ENCODE measurements around the gene ANKLE2. TPM values are rescaled to one million over a fixed set of nuclear protein-coding genes. Genes with fewer than 3 reads are reported as not detected.
"Not testable (repeated sequence)": the region's sequence is repeated elsewhere in the genome, so short reads cannot be mapped to it uniquely, and the experiment has no call there.

ANKLE2 gene
- polyA plus RNA-seq, 1 donor, result 46.1 TPM

DNA sequence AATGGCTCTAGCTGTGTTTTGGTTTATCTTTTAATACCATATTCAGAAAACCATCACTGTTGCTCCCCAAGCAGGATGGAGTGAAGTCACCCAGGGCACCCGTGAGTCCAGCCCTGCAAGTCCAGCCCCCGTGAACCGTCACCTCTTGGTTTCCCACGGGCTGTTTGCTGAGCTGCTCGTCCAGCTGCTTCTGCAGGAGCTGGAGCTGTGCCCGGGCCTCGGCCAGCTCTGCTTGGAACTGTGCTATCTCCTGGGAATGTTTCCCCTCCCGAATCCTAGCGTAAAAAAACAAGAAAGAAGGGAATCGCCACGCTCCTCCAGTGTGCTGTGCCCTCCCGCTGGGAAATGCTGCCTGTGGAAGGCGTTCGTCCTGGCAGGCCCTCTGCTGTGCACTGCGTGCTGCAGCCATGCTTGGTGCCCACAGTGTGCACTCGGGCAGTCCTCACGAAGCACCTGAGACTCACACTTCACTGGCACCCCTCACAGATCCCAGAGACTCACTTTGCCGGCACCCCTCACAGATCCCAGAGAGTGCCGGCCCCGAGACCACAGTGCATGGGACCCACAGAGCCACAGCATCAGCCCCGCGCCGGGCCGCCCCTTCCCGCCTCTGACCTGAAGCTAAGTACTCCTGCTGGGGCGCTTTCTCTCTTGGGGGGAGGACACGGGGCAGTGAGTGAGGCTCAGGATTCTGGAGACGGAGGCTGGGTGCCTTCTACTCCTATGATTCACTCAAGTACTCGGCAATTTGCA, 15.4 kb upstream of the ANKLE2 start:
- peak; percentile 58 for DNase-seq (ENCODE audit: low read depth)

DNA sequence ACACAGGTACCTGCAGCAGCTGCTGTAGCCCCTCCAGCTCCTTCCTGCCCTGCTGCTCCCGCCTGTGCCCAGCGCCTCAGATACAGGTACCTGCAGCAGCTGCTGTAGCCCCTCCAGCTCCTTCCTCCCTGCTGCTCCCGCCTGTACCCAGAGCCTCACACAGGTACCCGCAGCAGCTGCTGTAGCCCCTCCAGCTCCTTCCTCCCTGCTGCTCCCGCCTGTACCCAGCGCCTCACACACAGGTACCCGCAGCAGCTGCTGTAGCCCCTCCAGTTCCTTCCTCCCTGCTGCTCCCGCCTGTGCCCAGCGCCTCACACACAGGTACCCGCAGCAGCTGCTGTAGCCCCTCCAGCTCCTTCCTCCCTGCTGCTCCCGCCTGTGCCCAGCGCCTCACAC, 14.6 kb upstream of the ANKLE2 start:
- DNase-seq (ENCODE audit: low read depth), result not testable (repeated sequence)

DNA sequence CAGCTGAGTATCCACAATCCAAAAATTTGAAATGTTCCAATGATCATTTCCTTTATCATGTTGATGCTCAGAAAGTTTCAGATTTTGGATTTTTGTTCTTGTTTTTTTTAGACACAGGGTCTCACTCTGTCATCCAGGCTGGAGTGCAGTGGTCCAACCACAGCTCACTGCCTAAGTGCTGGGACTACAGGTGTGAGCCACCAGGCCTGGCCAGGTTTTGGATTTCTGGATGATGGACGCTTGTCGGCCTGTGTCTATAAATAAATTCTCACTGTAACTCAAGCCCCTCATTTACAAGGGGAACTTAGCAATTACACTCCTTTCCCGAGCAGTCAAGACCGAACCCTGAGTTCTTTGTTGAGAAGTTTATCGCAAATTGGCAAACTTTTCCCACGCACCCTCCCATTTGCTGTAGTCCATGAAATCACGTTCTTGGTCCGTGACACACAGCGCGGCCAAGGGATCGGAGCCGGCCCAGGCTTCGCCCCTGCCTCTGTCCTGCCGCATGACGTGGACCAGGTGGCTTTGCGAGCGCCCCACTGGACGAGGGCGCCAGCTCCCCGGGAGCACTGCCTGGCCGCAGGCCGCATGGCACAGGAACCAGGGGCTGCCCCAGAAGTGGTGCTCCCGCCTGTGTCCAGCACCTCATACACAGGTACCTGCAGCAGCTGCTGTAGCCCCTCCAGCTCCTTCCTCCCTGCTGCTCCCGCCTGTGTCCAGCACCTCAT, 14.0 kb upstream of the ANKLE2 start:
- no peak for DNase-seq (ENCODE audit: low read depth)

DNA sequence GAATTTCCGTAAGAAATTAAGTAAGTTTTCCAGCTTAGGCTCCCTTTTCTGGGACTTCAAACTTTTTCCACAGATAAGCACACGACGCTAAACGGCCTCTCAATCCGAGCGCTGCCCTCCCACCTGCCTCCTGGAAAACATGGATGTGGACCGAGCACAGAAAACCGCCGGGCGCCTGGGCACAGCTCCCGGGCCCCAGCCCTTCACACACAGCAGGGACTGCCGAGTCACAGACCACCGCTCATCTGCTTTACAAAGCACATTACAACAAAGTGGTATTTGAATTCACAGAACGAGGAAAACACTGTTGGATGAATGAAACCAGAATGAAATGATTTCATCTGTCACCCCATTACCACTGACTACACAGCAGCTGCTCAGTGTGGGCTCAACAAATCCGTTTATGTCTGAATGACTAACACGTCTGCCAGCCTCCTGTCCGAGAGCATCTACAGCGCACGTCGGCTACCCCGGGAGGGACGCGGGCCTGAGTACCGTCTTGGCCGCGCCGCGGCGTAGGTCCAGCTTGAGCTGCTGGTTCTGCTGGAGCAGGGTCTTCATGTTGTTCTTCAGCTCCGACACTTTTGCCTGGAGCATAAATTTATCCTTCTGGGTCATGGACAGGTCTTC, 13.1 kb upstream of the ANKLE2 start:
- DNase-seq (ENCODE audit: low read depth), result no peak

DNA sequence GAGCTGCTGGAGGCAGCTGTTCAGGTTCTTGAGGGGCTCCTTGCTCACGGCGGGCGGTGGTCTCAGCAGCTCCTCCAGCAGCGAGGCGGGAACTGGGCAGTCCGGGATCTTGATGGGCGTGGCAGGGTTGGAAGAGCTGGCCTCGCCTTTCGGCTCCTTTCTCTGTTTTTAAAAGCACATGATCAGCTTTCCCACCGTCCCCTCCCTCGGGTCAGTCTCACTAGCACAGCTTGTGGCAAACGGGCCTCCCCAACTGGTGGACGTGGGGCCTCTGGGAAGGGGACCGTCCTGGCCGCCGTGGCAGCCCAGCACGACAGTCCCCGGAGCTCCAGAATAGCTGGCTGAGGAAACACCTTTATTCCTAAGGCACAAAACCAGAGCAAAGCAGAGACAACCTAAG, 12.5 kb upstream of the ANKLE2 start:
- no peak for DNase-seq (ENCODE audit: low read depth)

DNA sequence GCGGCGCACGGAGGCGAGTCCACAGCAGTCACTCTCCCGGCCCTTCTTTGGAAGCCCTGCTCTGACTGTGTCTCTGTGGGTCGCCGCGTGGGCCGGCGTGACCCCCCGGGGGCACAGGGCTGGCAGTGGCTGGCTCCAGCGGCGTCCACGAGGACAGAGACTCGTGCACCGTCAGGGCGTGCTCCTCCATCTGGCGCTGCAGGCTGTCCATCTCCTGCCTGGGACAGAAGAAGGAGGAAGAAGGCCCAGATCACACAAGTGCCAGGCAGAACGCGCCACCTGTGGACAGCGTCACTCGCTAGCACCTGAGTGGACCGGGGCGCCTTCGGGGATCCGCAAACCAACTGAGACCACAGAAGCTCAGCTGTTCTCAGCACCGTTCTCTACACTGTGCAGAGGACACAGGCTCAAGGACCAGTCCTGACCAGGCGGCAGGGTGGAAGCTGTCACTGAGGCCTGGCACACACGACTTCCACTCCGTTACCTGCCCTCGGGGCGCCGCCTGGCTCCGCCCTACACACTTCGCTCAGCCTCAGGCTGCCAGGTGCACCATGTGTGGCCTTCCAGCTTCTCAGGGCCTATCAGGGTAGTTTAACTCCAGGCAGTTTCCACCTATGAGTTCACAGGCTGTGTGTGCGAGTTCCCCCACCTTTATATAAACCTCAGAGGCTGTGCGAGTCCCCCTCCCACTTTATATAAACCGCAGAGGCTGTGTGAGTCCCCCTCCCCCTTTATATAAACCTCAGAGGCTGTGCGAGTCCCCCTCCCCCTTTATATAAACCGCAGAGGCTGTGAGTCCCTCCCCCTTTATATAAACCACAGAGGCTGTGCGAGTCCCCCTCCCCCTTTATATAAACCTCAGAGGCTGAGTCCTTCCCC, 11.7 kb upstream of the ANKLE2 start:
- no peak for DNase-seq (ENCODE audit: low read depth)

DNA sequence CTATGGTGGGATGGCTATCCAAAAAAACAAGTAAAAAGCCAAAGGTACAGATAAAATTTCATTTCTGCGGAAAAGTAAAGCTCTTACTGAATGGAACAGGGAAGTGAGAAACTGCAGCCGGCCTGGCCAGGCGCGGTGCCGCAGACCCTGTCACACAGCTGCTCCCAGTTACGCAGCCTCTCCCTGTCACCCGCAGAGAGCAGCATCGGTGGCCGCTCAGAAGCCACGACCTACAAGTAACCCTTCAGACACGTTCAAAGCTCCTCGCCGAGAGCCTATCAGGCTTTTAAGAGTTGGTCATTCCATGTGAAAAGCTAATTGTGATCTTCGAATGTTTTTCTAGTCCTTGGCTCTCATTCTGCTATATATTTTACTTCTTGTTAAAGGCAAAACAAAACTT, 11.0 kb upstream of the ANKLE2 start:
- DNase-seq (ENCODE audit: low read depth), result no peak

- no peak for DNase-seq (ENCODE audit: low read depth)
Measured at GRCh38 chr12:132771126-132771838, 9.7 kb upstream of the ANKLE2 start.

DNA sequence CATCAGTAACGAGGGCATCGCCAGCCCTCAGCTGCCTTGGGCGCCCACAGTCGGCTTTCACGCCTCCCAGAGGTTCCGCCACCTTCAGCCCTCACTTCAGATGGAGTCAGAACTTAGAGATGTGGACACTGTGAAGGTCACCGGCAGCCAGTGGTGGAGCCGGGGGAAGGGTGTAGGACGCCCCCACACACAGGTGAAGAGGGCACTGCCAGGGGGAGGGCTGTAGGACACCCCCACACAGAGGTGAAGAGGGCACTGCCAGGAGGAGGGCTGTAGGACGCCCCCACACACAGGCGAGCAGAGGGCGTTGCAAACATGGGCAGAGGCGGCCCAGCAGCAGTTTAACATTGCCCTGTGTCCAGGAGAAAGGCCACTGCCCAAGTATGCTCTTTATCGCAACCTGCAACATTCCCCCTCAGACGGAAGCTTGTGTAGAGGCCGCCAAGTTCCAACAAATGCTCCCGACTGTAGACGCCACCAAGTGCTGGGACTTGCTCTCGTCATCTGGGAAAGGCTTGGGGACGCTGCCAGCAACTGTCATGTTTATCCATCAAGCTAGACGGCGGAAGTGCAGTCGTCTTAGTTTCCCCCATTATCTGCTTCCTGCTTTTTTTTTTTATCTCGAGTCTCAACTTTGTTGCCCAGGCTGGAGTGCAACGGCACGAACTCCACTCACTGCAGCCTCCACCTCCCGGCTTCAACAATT, 4.9 kb upstream of the ANKLE2 start:
- no peak for DNase-seq (ENCODE audit: low read depth)

DNA sequence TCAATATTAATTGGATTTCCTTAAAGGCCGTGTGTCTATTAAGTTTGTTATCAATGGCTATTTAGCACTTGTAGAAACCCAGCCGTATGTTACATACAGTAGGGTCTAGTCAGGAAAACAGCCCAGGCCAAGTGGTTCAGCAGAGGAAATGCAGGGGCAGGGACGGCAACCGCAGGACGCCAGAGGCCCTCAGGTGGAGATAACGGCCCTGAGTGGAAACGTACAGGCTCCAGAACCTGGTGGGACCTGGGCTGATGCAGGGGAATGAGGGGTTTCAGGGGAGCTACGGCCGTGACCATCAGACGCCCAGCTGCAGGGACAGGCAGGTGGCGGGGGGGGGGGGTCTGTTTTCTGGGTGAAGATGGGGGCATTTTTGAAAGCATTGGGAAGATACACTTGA, 3.7 kb upstream of the ANKLE2 start:
- no peak for DNase-seq (ENCODE audit: low read depth)

GRCh38 chr12:132764231-132764630, 2.6 kb upstream of the ANKLE2 start:
- DNase-seq (ENCODE audit: low read depth), result no peak

GRCh38 chr12:132761921-132762583, 420 bp upstream of the ANKLE2 start:
- peak; percentile 76 for DNase-seq (ENCODE audit: low read depth)

DNA sequence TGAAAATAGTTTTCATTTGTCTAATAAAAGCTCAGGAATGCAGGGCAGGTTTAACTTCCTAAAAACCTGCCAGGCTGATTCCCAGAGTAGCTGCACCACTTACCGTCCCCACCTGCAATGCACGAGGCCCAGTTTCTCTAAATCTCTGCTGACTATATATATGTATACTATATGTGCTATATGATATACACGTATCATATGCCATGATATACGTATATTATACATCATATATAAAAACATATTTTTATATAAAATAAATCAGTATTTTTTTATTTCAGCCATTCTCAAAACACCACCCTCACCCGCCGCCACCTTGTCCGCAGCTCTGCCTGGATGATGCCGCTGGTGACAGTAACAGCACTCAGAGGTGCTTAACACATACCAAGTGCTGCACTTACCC, 2.3 kb downstream of the ANKLE2 start:
- no peak for DNase-seq (ENCODE audit: low read depth)

- DNase-seq (ENCODE audit: low read depth), result not testable (repeated sequence)
Measured at GRCh38 chr12:132758825-132759224, 2.8 kb downstream of the ANKLE2 start.

- DNase-seq (ENCODE audit: low read depth), result no peak
Measured at GRCh38 chr12:132754160-132754932, 7.3 kb downstream of the ANKLE2 start.

GRCh38 chr12:132753670-132754069, 8.0 kb downstream of the ANKLE2 start:
- DNase-seq (ENCODE audit: low read depth), result not testable (repeated sequence)

DNA sequence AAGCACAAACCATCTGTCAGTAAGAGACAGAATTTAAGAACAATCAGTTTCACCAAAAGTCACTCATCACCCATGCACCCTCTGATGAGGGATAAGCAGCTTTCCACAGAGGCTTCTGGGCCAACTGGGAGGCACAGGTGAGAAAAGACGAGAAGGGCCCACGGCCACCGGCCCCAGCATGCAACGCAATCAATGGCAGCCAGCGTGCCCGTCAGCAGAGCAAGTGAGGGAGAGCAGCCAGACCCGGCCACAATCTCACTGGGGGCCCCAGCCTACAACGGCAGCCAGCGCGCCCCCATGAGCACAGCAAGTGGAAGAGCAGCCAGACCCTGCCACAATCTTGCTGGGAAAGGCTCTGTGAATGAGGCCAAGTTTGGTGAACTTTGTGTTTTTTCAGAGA, 13.3 kb downstream of the ANKLE2 start:
- DNase-seq (ENCODE audit: low read depth), result no peak

DNA sequence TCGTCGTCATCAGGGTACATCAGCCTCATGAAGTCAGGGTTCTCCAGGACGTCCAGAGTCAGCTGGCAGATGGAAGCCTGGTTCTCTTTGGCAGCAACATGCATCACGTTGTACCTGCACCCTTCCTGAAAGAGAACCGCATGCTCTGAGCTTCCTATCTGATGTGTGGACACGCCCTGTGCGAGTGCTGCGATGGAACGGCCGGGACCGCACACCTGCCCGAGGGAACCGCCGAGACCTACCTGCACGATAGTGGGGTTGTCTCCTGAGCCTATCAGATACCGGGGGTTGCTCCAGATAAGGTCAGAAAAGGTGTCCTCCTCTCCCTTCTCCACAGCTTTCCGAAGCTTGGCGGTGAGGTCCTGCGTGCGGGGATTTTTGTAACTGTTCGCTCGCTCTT, 13.7 kb downstream of the ANKLE2 start:
- DNase-seq (ENCODE audit: low read depth), result no peak

- DNase-seq (ENCODE audit: low read depth), result no peak
Measured at GRCh38 chr12:132747395-132747794, 14.2 kb downstream of the ANKLE2 start.

Data from forelimb muscle (tissue), 1 donor.